Astrocyte of the cerebellum (primary cell): ENCODE results near the gene EIF4A2.

Experiments
- DNase-seq: peaks from one replicate; pipeline ENCODE4 v3.0.0-alpha.2; 2011; ENCODE audit warnings: low read depth
- H3K4me3 ChIP-seq: 2 replicates; pipeline ENCODE4 v1.5.1; 2011; ENCODE audit warnings: mild to moderate bottlenecking, low read depth, low read length, moderate library complexity
- in situ Hi-C: cut with HindIII; loops from 2 replicates; pipeline ENCODE4 v1.10.0; 2017; ENCODE audit warnings: low sequenced_read_pairs
- TF ChIP-seq, protein P1 (sequence below): IDR thresholded peaks from 2 replicates; pipeline ENCODE4 v1.5.1; 2012; ENCODE audit warnings: low read length, low read depth, moderate library complexity, mild to moderate bottlenecking; ENCODE audit errors: missing control alignments

EIF4A2 gene

GRCh38 chr3:186825872-186826409 lies 42.6 kb downstream of the EIF4A2 start:
- TF ChIP-seq, protein P1, sequence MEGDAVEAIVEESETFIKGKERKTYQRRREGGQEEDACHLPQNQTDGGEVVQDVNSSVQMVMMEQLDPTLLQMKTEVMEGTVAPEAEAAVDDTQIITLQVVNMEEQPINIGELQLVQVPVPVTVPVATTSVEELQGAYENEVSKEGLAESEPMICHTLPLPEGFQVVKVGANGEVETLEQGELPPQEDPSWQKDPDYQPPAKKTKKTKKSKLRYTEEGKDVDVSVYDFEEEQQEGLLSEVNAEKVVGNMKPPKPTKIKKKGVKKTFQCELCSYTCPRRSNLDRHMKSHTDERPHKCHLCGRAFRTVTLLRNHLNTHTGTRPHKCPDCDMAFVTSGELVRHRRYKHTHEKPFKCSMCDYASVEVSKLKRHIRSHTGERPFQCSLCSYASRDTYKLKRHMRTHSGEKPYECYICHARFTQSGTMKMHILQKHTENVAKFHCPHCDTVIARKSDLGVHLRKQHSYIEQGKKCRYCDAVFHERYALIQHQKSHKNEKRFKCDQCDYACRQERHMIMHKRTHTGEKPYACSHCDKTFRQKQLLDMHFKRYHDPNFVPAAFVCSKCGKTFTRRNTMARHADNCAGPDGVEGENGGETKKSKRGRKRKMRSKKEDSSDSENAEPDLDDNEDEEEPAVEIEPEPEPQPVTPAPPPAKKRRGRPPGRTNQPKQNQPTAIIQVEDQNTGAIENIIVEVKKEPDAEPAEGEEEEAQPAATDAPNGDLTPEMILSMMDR = no peak
- no peak for DNase-seq
- in situ Hi-C loops = no loop called here
- peak overlapping the region; percentile 61 for H3K4me3 ChIP-seq

GRCh38 chr3:186826410-186826975 lies 43.1 kb downstream of the EIF4A2 start:
- H3K4me3 ChIP-seq = peak overlapping the region; percentile 61
- in situ Hi-C loops = no loop called here
- TF ChIP-seq, protein P1 = no peak
- DNase-seq = no peak

DNA sequence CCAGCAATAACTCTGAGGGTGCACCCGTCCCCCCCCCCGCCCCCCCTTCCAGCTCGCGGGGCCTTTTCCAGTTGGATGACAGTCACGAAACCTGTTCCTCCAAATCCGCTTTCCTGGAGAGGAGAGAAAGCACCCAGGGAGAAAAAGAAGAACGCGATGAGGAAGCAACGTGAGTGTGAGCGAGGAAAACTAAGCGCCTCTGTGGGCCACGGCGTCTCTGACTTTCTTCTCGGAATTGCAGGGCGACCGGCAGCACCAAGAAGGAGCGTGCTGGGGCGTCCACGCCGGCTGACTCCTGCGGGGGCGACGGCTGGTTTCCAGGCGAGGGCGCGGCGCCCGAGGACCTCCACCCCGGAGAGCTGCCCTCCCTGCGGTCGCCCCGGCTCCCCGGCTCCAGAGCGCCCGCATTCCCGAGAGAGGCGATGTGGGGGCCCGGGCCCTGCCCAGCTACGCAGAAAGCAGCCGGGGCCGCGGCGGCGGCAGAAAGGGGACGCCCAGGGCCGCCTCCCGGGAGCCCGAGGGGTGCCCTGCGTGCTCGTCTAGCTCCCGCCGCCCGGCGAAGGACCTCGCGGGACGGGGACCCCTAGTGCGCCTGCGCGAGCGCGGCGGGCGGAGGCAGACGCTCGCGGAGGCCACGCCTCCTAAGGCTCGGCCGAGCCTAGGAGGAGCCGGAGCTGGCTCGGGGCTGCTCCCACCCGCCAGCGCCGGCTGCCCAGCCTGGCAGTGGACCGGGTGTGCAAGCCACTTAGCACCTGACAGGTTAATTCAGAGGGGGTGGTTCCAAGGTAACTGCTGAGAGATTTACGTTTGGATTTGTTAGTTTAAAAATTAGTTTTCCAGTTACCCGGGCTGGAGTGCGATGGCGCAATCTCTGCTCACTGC lies 43.8 kb downstream of the EIF4A2 start:
- in situ Hi-C loops = no loop called here
- no peak for DNase-seq
- TF ChIP-seq, protein P1 = no peak
- H3K4me3 ChIP-seq = peak overlapping the region; percentile 61

- TF ChIP-seq, protein P1 = no peak
- in situ Hi-C loops = no loop called here
- no peak overlapping the region for H3K4me3 ChIP-seq
- no peak for DNase-seq
Measured at GRCh38 chr3:186828340-186828739, 45.0 kb downstream of the EIF4A2 start.

- in situ Hi-C loops = no loop called here
- no peak for DNase-seq
- TF ChIP-seq, protein P1 = no peak
- no peak overlapping the region for H3K4me3 ChIP-seq
Measured at GRCh38 chr3:186831798-186832197, 48.4 kb downstream of the EIF4A2 start.

- DNase-seq = no peak
- in situ Hi-C loops = no loop called here
- TF ChIP-seq, protein P1 = no peak
- no peak overlapping the region for H3K4me3 ChIP-seq
Measured at GRCh38 chr3:186832276-186832675, 48.9 kb downstream of the EIF4A2 start.
